Fibroblast of lung (primary cell): ENCODE data around the gene MGLL. TPM values are rescaled to one million over a fixed set of nuclear protein-coding genes. Genes with fewer than 3 reads are reported as not detected.

ENCODE experiments used
- DNase-seq, 2 donors: peaks; one replicate each; pipeline versions ENCODE4 v3.0.0 to v3.0.0-alpha.2; 2010; ENCODE audit warnings: low read depth in 2 of 2
- H2AFZ ChIP-seq: 2 replicates; pipeline ENCODE4 v1.5.1; 2012; ENCODE audit warnings: low read length, control low read depth, inconsistent platforms
- H3K27ac ChIP-seq: 2 replicates; pipeline ENCODE4 v1.5.1; 2011; ENCODE audit warnings: low read length, control low read depth; ENCODE audit not compliant: insufficient read depth
- H3K27me3 ChIP-seq: 2 replicates; pipeline ENCODE4 v1.5.1; 2011; ENCODE audit warnings: mild to moderate bottlenecking, low read length; ENCODE audit not compliant: control insufficient read depth, insufficient read depth
- H3K36me3 ChIP-seq: 2 replicates; pipeline ENCODE4 v1.5.1; 2011; ENCODE audit warnings: low read length; ENCODE audit not compliant: control insufficient read depth, insufficient read depth
- H3K4me1 ChIP-seq: 2 replicates; pipeline ENCODE4 v1.5.1; 2011; ENCODE audit warnings: low read length; ENCODE audit not compliant: control insufficient read depth, insufficient read depth; ENCODE audit errors: extremely low read depth
- H3K4me2 ChIP-seq: 2 replicates; pipeline ENCODE4 v1.5.1; 2011; ENCODE audit warnings: low read length, control low read depth; ENCODE audit not compliant: insufficient read depth; ENCODE audit errors: extremely low read depth
- H3K4me3 ChIP-seq, 4 experiments: fragments of 200-600 bp in 1 of 4; sonication (generic) in 1 of 4; replicated peaks in 1 of 4; 2 replicates each; pipeline ENCODE4 v1.5.1; 2011 to 2016; ENCODE audit warnings: low read length in 4 of 4, low read depth in 3 of 4, mild to moderate bottlenecking in 3 of 4, control low read depth in 2 of 4, inconsistent platforms in 1 of 4, mixed read lengths in 1 of 4; ENCODE audit not compliant: insufficient read depth in 1 of 4; ENCODE audit errors: control extremely low read depth in 1 of 4
- H3K79me2 ChIP-seq: 2 replicates; pipeline ENCODE4 v1.5.1; 2012; ENCODE audit warnings: mild to moderate bottlenecking, low read length, inconsistent platforms; ENCODE audit not compliant: control insufficient read depth, insufficient read depth
- H3K9ac ChIP-seq: 2 replicates; pipeline ENCODE4 v1.5.1; 2011; ENCODE audit warnings: mild to moderate bottlenecking, low read length, control low read depth; ENCODE audit not compliant: insufficient read depth
- H3K9me3 ChIP-seq: 2 replicates; pipeline ENCODE4 v1.5.1; 2012; ENCODE audit warnings: low read depth, low read length; ENCODE audit not compliant: control insufficient read depth, insufficient read depth
- H4K20me1 ChIP-seq: 2 replicates; pipeline ENCODE4 v1.5.1; 2011; ENCODE audit warnings: low read length; ENCODE audit not compliant: control insufficient read depth, insufficient read depth; ENCODE audit errors: extremely low read depth
- CTCF ChIP-seq, 2 donors: IDR thresholded peaks in 1 of 2; conservative IDR thresholded peaks in 1 of 2; 1 replicate in 1 of 2; 2 replicates in 1 of 2; pipeline ENCODE4 v1.5.1; 2011 to 2012; ENCODE audit warnings: low read length in 2 of 2, control low read depth in 1 of 2, inconsistent platforms in 1 of 2, low read depth in 1 of 2, mild to moderate bottlenecking in 1 of 2
- EZH2 ChIP-seq: IDR thresholded peaks from 2 replicates; pipeline ENCODE4 v1.5.1; 2012; ENCODE audit warnings: low read length, control low read depth, mild to moderate bottlenecking; ENCODE audit errors: missing control alignments
- polyA plus RNA-seq, 2 donors: library from polyadenylated mRNA; depleted of rRNA in 1 of 2; stranded (reverse) in 1 of 2; unstranded in 1 of 2; fragments of >200 nt; gene quantifications; 2 replicates each; pipeline ENCODE4 v1.2.1, GENCODE V29; 2011 to 2012; ENCODE audit warnings: missing spikeins in 1 of 2
- total RNA-seq: library from RNA; depleted of rRNA; stranded (reverse); fragments of >200 nt; gene quantifications from 2 replicates; pipeline ENCODE4 v1.2.1, GENCODE V29; 2014

The MGLL gene
- total and polyA plus RNA-seq, 2 donors (not counting 1 experiment from before 2014, with no cell fraction given) = 60.1 to 122 TPM

- H3K79me2 ChIP-seq = no peaks in the 10 kb centered on the region
- H2AFZ ChIP-seq = no peak overlapping the region
- no peaks in the 10 kb centered on the region for H3K27me3 ChIP-seq
- H3K4me1 ChIP-seq = no peaks in the 10 kb centered on the region
- no peak overlapping the region for H3K9ac ChIP-seq
- H3K4me2 ChIP-seq = no peak overlapping the region
- DNase-seq = no peak
- no peak for TF ChIP-seq CTCF (conservative IDR thresholded peaks at IDR 0.05 in 1 of 2, IDR thresholded peaks at IDR 0.05 in 1 of 2; ENCODE audit: low read depth in 1 of 2, low read length in 2 of 2)
- TF ChIP-seq EZH2 = no peak
- H4K20me1 ChIP-seq = no peaks in the 10 kb centered on the region
- H3K9me3 ChIP-seq = no peaks in the 10 kb centered on the region
- H3K36me3 ChIP-seq = peaks cover 2% of the 10 kb centered on the region
- H3K27ac ChIP-seq = no peak overlapping the region
- H3K4me3 ChIP-seq = no peak overlapping the region
Measured at GRCh38 chr3:127678611-127679533, 143.4 kb downstream of the MGLL start.

GRCh38 chr3:127678315-127678599 lies 144.1 kb downstream of the MGLL start:
- peaks cover 2% of the 10 kb centered on the region for H3K36me3 ChIP-seq
- no peaks in the 10 kb centered on the region for H3K27me3 ChIP-seq
- H3K9me3 ChIP-seq = no peaks in the 10 kb centered on the region
- no peaks in the 10 kb centered on the region for H3K4me1 ChIP-seq
- H2AFZ ChIP-seq = no peak overlapping the region
- DNase-seq = no peak
- no peak overlapping the region for H3K9ac ChIP-seq
- no peak overlapping the region for H3K4me2 ChIP-seq
- no peaks in the 10 kb centered on the region for H4K20me1 ChIP-seq
- H3K27ac ChIP-seq = no peak overlapping the region
- TF ChIP-seq EZH2 (no peak), CTCF (conservative IDR thresholded peaks at IDR 0.05 in 1 of 2, IDR thresholded peaks at IDR 0.05 in 1 of 2; ENCODE audit: low read depth in 1 of 2, low read length in 2 of 2) (no peak)
- H3K4me3 ChIP-seq = no peak overlapping the region
- H3K79me2 ChIP-seq = no peaks in the 10 kb centered on the region

- H3K4me1 ChIP-seq = no peaks in the 10 kb centered on the region
- H3K4me3 ChIP-seq = no peak overlapping the region
- no peak for DNase-seq
- no peaks in the 10 kb centered on the region for H3K9me3 ChIP-seq
- H3K9ac ChIP-seq = no peak overlapping the region
- H3K36me3 ChIP-seq = peaks cover 2% of the 10 kb centered on the region
- no peak for TF ChIP-seq EZH2
- no peak for TF ChIP-seq CTCF (conservative IDR thresholded peaks at IDR 0.05 in 1 of 2, IDR thresholded peaks at IDR 0.05 in 1 of 2; ENCODE audit: low read depth in 1 of 2, low read length in 2 of 2)
- no peaks in the 10 kb centered on the region for H3K27me3 ChIP-seq
- no peak overlapping the region for H3K27ac ChIP-seq
- H3K79me2 ChIP-seq = no peaks in the 10 kb centered on the region
- no peaks in the 10 kb centered on the region for H4K20me1 ChIP-seq
- H2AFZ ChIP-seq = no peak overlapping the region
- H3K4me2 ChIP-seq = no peak overlapping the region
Measured at GRCh38 chr3:127677541-127678314, 144.6 kb downstream of the MGLL start.
